ENCODE results near the gene DDX24.

DDX24 gene

DNA sequence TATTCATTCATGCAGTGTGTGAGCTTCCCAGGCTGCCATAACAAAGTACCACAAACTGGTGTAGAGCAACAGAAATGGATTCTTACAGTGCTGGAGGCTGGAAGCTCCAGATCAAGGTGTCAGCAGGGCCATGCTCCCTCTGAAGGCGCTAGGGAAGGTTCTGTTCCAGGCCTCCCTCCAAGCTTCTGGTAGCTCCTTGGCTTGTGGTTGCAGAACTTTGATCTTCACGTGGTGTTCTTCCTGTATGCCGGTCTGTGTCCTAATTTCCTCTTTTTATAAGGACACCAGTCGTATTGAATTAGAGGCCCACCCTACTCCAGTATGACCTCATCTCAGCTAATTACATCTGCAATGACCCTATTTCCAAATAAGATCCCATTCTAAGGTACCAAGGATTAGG, 51.7 kb downstream of the DDX24 start:
- no peaks in the 10 kb centered on the region for H3K36me3 ChIP-seq (ENCODE audit: insufficient read depth, low read length)
- no peak overlapping the region for H3K4me3 ChIP-seq (ENCODE audit: low read length)
- H3K27ac ChIP-seq (ENCODE audit: low read depth, low read length), result no peak overlapping the region
- no peaks in the 10 kb centered on the region for H3K27me3 ChIP-seq (ENCODE audit: insufficient read depth, low read length)
- H3K4me1 ChIP-seq (ENCODE audit: insufficient read depth, low read length), result no peaks in the 10 kb centered on the region
- 94% methylated on average over 4 of the region's 4 CpGs for WGBS
- H3K9ac ChIP-seq (ENCODE audit: low read depth, low read length), result no peak overlapping the region
- H3K9me3 ChIP-seq (ENCODE audit: insufficient read depth, low read depth, low read length), result no peaks in the 10 kb centered on the region

- H3K27ac ChIP-seq (ENCODE audit: low read depth, low read length), result no peak overlapping the region
Observed at GRCh38 chr14:94028450-94028826, 52.6 kb downstream of the DDX24 start.

GRCh38 chr14:94027566-94028449, 53.2 kb downstream of the DDX24 start:
- Histone ChIP-seq H3K9me3 (ENCODE audit: insufficient read depth, low read depth, low read length) (no peaks in the 10 kb centered on the region), H3K4me1 (ENCODE audit: insufficient read depth, low read length) (peaks cover 5% of the 10 kb centered on the region), H3K4me3 (ENCODE audit: low read length) (no peak overlapping the region), H3K36me3 (ENCODE audit: insufficient read depth, low read length) (no peaks in the 10 kb centered on the region), H3K9ac (ENCODE audit: low read depth, low read length) (no peak overlapping the region), H3K27ac (ENCODE audit: low read depth, low read length) (no peak overlapping the region), H3K27me3 (ENCODE audit: insufficient read depth, low read length) (no peaks in the 10 kb centered on the region)
- 92% methylated on average over 13 of the region's 14 CpGs for WGBS

More at GRCh38 chr14:94028450-94028826, 52.6 kb downstream of the DDX24 start:
- Histone ChIP-seq H3K27me3 (ENCODE audit: insufficient read depth, low read length) (no peaks in the 10 kb centered on the region), H3K9ac (ENCODE audit: low read depth, low read length) (no peak overlapping the region), H3K36me3 (ENCODE audit: insufficient read depth, low read length) (no peaks in the 10 kb centered on the region), H3K9me3 (ENCODE audit: insufficient read depth, low read depth, low read length) (no peaks in the 10 kb centered on the region), H3K4me3 (ENCODE audit: low read length) (no peak overlapping the region), H3K4me1 (ENCODE audit: insufficient read depth, low read length) (no peaks in the 10 kb centered on the region)
- WGBS, result 91% methylated on average over 4 of the region's 4 CpGs

DNA sequence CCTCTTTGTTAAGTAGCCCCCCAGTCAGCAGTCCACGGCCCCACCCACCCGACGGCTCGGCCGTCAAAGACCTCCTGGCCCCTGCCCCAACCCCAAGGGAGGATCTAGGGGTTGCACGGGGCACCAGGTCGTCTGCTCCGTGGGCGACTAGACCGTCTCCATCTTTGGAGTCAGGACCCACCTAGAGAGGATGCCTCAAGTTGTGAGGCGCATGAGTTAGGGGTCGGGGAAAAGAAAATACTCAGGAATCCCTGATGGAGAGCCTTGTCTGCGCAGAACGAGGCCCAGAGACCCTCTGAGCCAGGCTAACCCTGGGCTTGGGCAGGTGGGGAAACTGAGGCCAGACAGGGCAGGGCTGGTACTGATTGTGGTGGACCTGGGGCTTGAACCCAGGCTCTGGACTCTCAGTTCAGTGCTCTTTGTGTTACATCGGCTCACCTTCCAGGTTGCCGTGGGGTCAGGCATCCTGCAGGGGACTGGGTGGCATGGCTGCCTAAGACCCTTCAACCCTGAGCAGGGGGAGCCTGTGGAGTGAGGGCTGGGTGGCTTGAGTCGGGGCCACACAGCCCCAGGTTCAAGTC, 54.0 kb downstream of the DDX24 start:
- H3K9me3 ChIP-seq (ENCODE audit: insufficient read depth, low read depth, low read length), result no peaks in the 10 kb centered on the region
- peaks cover 13% of the 10 kb centered on the region for H3K4me1 ChIP-seq (ENCODE audit: insufficient read depth, low read length)
- WGBS, result 47% methylated on average over 17 of the region's 17 CpGs
- H3K4me3 ChIP-seq (ENCODE audit: low read length), result peak overlapping the region; percentile 49
- H3K36me3 ChIP-seq (ENCODE audit: insufficient read depth, low read length), result no peaks in the 10 kb centered on the region
- H3K9ac ChIP-seq (ENCODE audit: low read depth, low read length), result no peak overlapping the region
- no peak overlapping the region for H3K27ac ChIP-seq (ENCODE audit: low read depth, low read length)
- H3K27me3 ChIP-seq (ENCODE audit: insufficient read depth, low read length), result no peaks in the 10 kb centered on the region

- under 1% methylated on average over 74 of the region's 74 CpGs for WGBS
- Histone ChIP-seq H3K27ac (ENCODE audit: low read depth, low read length) (no peak within 1 kb of the TSS), H3K27me3 (ENCODE audit: insufficient read depth, low read length) (no peaks in the 10 kb centered on the region), H3K9ac (ENCODE audit: low read depth, low read length) (no peak within 1 kb of the TSS), H3K9me3 (ENCODE audit: insufficient read depth, low read depth, low read length) (no peaks in the 10 kb centered on the region), H3K4me3 (ENCODE audit: low read length) (peak within 1 kb of the TSS; percentile 49), H3K4me1 (ENCODE audit: insufficient read depth, low read length) (peaks cover 19% of the 10 kb centered on the region), H3K36me3 (ENCODE audit: insufficient read depth, low read length) (no peaks in the 10 kb centered on the region)
Observed at GRCh38 chr14:94026173-94026888, 54.7 kb downstream of the DDX24 start, which contains the start of gene OTUB2. OTUB2 (plus strand) TSS chr14:94026340; CDS start chr14:94026538, 198 bp downstream.

DNA sequence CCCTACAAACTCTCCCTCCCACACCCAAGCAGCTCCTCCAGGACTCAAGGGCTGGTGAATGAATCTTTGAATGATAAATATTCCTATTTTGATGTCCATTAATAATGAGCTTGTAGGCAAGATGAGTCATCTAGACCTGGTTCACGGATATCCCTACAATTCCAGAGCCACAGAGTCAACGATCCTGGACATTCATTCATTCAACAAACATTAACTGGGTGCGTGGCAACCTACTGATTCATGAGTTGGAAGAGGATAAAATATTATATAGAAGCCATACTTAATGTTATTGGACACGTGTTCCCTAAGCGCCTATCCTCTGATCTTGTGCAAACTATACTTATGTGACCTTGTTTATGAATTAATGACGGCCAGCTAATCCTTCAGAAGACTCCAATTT, 55.3 kb downstream of the DDX24 start:
- no peaks in the 10 kb centered on the region for H3K36me3 ChIP-seq (ENCODE audit: insufficient read depth, low read length)
- H3K4me1 ChIP-seq (ENCODE audit: insufficient read depth, low read length), result peaks cover 19% of the 10 kb centered on the region
- no peak overlapping the region for H3K9ac ChIP-seq (ENCODE audit: low read depth, low read length)
- no peak overlapping the region for H3K27ac ChIP-seq (ENCODE audit: low read depth, low read length)
- no peaks in the 10 kb centered on the region for H3K9me3 ChIP-seq (ENCODE audit: insufficient read depth, low read depth, low read length)
- H3K4me3 ChIP-seq (ENCODE audit: low read length), result peak overlapping the region; percentile 32; the same call in 1 of the 2 replicates
- no peaks in the 10 kb centered on the region for H3K27me3 ChIP-seq (ENCODE audit: insufficient read depth, low read length)
- 35% methylated on average over 4 of the region's 6 CpGs for WGBS

DNA sequence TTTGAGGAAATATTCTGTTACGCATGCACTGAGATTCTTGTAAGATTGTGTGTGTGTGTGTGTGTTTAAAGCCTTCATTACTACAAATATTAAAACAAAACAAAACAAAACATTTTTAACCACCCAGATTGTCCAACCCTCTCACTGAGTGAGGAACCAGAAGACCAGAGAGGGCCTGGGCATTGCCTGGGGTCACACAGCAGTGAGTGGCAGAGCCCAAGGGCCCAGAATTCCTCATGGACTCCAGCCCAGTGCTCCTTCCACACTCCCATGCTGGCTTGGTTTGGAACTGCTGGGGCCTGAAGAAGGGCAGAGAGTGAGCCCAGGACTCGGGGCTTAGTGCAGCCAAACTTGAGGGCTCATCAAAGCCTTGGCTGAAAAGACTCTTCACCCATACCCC, 56.5 kb downstream of the DDX24 start:
- Histone ChIP-seq H3K9me3 (ENCODE audit: insufficient read depth, low read depth, low read length) (no peaks in the 10 kb centered on the region), H3K27me3 (ENCODE audit: insufficient read depth, low read length) (no peaks in the 10 kb centered on the region), H3K4me1 (ENCODE audit: insufficient read depth, low read length) (peaks cover 19% of the 10 kb centered on the region), H3K4me3 (ENCODE audit: low read length) (no peak overlapping the region), H3K36me3 (ENCODE audit: insufficient read depth, low read length) (no peaks in the 10 kb centered on the region), H3K27ac (ENCODE audit: low read depth, low read length) (no peak overlapping the region), H3K9ac (ENCODE audit: low read depth, low read length) (no peak overlapping the region)
- 95% methylated on average over 2 of the region's 2 CpGs for WGBS

DNA sequence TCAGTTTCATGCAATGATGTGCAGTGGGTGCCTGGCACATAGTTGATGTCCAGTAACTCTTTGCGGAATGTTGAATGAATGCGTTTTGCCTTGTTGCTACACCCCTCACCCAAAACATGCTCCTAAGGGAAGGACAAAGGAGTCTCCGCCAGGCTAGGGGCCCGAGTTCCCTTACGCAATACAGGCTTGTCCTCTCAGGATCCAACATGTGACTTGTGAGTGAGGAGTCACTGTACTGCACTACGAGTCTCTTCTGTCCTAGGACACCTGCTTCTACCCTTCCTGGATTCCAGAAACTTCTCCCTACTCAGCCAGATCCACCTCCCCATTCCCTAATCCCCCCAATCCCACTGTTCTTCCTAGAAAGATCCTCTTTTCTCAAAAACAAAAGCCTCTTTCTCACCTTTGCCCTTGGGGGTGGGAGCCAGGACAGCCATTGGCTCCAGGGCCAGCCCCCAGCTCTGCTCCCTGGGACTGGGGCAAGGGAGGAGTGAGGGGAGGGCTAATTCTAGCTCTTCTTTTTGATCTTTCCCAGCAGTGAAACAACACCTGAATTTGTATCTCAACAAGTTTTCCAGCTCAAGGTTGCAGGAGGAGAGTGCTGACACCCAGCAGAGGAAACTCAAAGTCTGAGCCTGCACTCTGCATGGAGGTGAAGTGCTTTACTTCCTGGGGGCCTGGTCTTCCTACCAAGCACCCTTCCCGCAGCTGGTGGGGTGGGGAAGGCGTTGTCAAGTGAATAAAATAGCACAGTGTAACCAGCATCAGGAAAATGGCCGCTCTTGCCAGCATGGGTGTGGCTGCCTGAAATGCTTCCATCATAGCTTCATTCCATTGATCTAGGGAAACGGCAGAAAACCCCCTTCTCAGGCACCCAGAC, 58.2 kb downstream of the DDX24 start:
- Histone ChIP-seq H3K4me1 (ENCODE audit: insufficient read depth, low read length) (peaks cover 19% of the 10 kb centered on the region), H3K9ac (ENCODE audit: low read depth, low read length) (no peak overlapping the region), H3K27ac (ENCODE audit: low read depth, low read length) (no peak overlapping the region), H3K36me3 (ENCODE audit: insufficient read depth, low read length) (no peaks in the 10 kb centered on the region), H3K9me3 (ENCODE audit: insufficient read depth, low read depth, low read length) (no peaks in the 10 kb centered on the region), H3K27me3 (ENCODE audit: insufficient read depth, low read length) (no peaks in the 10 kb centered on the region), H3K4me3 (ENCODE audit: low read length) (no peak overlapping the region)
- WGBS, result 85% methylated on average over 10 of the region's 10 CpGs

DNA sequence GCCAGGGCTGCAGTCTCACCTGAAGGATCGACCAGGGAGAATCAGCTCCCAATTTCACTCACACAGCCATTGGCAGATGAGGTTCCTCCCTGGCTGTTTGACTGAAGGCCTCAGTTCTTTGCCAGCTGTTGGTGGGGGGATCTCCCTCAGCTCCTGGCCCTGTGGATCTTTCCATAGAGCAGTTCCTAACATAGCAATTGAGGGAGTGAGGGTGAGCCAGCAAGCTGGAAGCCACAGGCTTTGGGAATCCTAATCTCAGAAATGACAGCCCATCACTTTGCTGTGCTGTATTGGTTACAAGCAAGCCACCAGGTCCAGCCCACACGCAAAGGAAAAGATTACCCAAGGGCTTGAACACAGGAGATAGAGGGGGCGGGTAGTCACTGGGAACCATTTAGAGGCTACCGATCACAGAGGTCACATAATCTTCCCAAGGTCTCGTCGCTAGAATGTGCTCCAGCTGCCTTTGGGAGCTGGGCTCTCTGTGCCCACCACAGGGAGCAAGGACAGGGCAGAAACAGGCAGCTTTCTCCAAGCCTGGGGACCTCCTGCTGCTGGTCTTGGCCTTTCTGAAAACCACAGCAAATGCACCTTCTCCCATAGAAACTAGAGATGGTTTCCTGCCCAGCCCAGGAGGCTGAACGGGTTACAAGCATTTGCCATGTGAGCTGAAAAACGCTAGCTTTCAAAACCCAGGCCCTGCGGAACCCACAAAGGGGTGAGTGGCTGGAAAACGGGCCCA, 59.4 kb downstream of the DDX24 start:
- H3K4me3 ChIP-seq (ENCODE audit: low read length), result no peak overlapping the region
- H3K27me3 ChIP-seq (ENCODE audit: insufficient read depth, low read length), result no peaks in the 10 kb centered on the region
- H3K36me3 ChIP-seq (ENCODE audit: insufficient read depth, low read length), result no peaks in the 10 kb centered on the region
- H3K4me1 ChIP-seq (ENCODE audit: insufficient read depth, low read length), result peaks cover 19% of the 10 kb centered on the region
- no peaks in the 10 kb centered on the region for H3K9me3 ChIP-seq (ENCODE audit: insufficient read depth, low read depth, low read length)
- WGBS, result 76% methylated on average over 10 of the region's 10 CpGs
- no peak overlapping the region for H3K9ac ChIP-seq (ENCODE audit: low read depth, low read length)
- no peak overlapping the region for H3K27ac ChIP-seq (ENCODE audit: low read depth, low read length)

- H3K27ac ChIP-seq (ENCODE audit: low read depth, low read length), result no peak overlapping the region
- no peaks in the 10 kb centered on the region for H3K36me3 ChIP-seq (ENCODE audit: insufficient read depth, low read length)
- no peak overlapping the region for H3K4me3 ChIP-seq (ENCODE audit: low read length)
- no peaks in the 10 kb centered on the region for H3K9me3 ChIP-seq (ENCODE audit: insufficient read depth, low read depth, low read length)
- 75% methylated on average over 2 of the region's 2 CpGs for WGBS
- no peaks in the 10 kb centered on the region for H3K27me3 ChIP-seq (ENCODE audit: insufficient read depth, low read length)
- peaks cover 19% of the 10 kb centered on the region for H3K4me1 ChIP-seq (ENCODE audit: insufficient read depth, low read length)
- H3K9ac ChIP-seq (ENCODE audit: low read depth, low read length), result no peak overlapping the region
Observed at GRCh38 chr14:94021001-94021400, 60.0 kb downstream of the DDX24 start.

Data from HUES64 (cell line).